ENCODE measurements around the gene NPTX1.

Gene NPTX1

GRCh38 chr17:80517641-80518040 is 41.2 kb upstream of the NPTX1 start:
- no peak for TF ChIP-seq CTCF (IDR thresholded peaks at IDR 0.05; ENCODE audit: extremely low read depth, missing control alignments)
- DNase-seq (ENCODE audit: low spot score): no peak

- DNase-seq (ENCODE audit: low spot score): no peak
- TF ChIP-seq CTCF (IDR thresholded peaks at IDR 0.05; ENCODE audit: extremely low read depth, missing control alignments): no peak
Observed at GRCh38 chr17:80516171-80516932, 39.9 kb upstream of the NPTX1 start.

- no peak for DNase-seq (ENCODE audit: low spot score)
- TF ChIP-seq CTCF (IDR thresholded peaks at IDR 0.05; ENCODE audit: extremely low read depth, missing control alignments): no peak
Observed at GRCh38 chr17:80513892-80514291, 37.5 kb upstream of the NPTX1 start.

- no peak for TF ChIP-seq CTCF (IDR thresholded peaks at IDR 0.05; ENCODE audit: extremely low read depth, missing control alignments)
- DNase-seq (ENCODE audit: low spot score): no peak
Observed at GRCh38 chr17:80513201-80513600, 36.8 kb upstream of the NPTX1 start.

GRCh38 chr17:80512233-80512632 is 35.8 kb upstream of the NPTX1 start:
- no peak for TF ChIP-seq CTCF (IDR thresholded peaks at IDR 0.05; ENCODE audit: extremely low read depth, missing control alignments)
- no peak for DNase-seq (ENCODE audit: low spot score)

- no peak for DNase-seq (ENCODE audit: low spot score)
- no peak for TF ChIP-seq CTCF (IDR thresholded peaks at IDR 0.05; ENCODE audit: extremely low read depth, missing control alignments)
Observed at GRCh38 chr17:80511222-80512180, 35.1 kb upstream of the NPTX1 start.

GRCh38 chr17:80510772-80511171 is 34.4 kb upstream of the NPTX1 start:
- DNase-seq (ENCODE audit: low spot score): no peak
- TF ChIP-seq CTCF (IDR thresholded peaks at IDR 0.05; ENCODE audit: extremely low read depth, missing control alignments): no peak

Measured in GM20000 (cell line).